HG02852 (cell line): ENCODE data around the gene TMEM184B.

Experiments used
- ATAC-seq: cut with Tn5 transposase; IDR thresholded peaks from one replicate; pipeline ENCODE4 v1.9.1; 2021; ENCODE audit warnings: mild to moderate bottlenecking, moderate library complexity; ENCODE audit not compliant: unreplicated experiment

The TMEM184B gene

GRCh38 chr22:38207898-38208432 lies 64.8 kb downstream of the TMEM184B start:
- ATAC-seq = no peak

- no peak for ATAC-seq
Observed at GRCh38 chr22:38205261-38206128, 67.3 kb downstream of the TMEM184B start.

- no peak for ATAC-seq
Observed at GRCh38 chr22:38204784-38205183, 68.0 kb downstream of the TMEM184B start.

- no peak for ATAC-seq
Observed at GRCh38 chr22:38203855-38204514, 68.8 kb downstream of the TMEM184B start.

GRCh38 chr22:38203090-38203810 lies 69.6 kb downstream of the TMEM184B start:
- ATAC-seq = no peak

GRCh38 chr22:38202437-38203089 lies 70.2 kb downstream of the TMEM184B start:
- ATAC-seq = peak; percentile 23

- peak; percentile 55 for ATAC-seq
Observed at GRCh38 chr22:38201711-38202436, 70.9 kb downstream of the TMEM184B start, which contains the start of gene MAFF. TSS of gene MAFF (plus strand) at chr22:38201994. CDS start at chr22:38213854, 11,860 bp downstream.

GRCh38 chr22:38201371-38201710 lies 71.5 kb downstream of the TMEM184B start:
- no peak for ATAC-seq

- no peak for ATAC-seq
Observed at GRCh38 chr22:38199826-38200559, 72.8 kb downstream of the TMEM184B start.

GRCh38 chr22:38196791-38197419 lies 75.9 kb downstream of the TMEM184B start:
- no peak for ATAC-seq

GRCh38 chr22:38193580-38193979 lies 79.2 kb downstream of the TMEM184B start:
- no peak for ATAC-seq

- no peak for ATAC-seq
Observed at GRCh38 chr22:38192475-38192863, 80.3 kb downstream of the TMEM184B start.

- no peak for ATAC-seq
Observed at GRCh38 chr22:38191731-38192474, 80.9 kb downstream of the TMEM184B start.

- ATAC-seq = no peak
Observed at GRCh38 chr22:38191055-38191454, 81.8 kb downstream of the TMEM184B start.

- no peak for ATAC-seq
Observed at GRCh38 chr22:38190581-38190980, 82.2 kb downstream of the TMEM184B start.

- ATAC-seq = no peak
Observed at GRCh38 chr22:38189104-38189503, 83.7 kb downstream of the TMEM184B start.

GRCh38 chr22:38187413-38188212 lies 85.2 kb downstream of the TMEM184B start:
- no peak for ATAC-seq
